Ascending aorta (tissue), 2 donors: ENCODE data around the gene SCYL1. TPM values are rescaled to one million over a fixed set of nuclear protein-coding genes. Genes with fewer than 3 reads are reported as not detected.

ENCODE experiments used
- DNase-seq, 2 donors: peaks; one replicate each; pipeline ENCODE4 v3.0.0-alpha.2; 2019; ENCODE audit warnings: low spot score in 2 of 2
- H3K27ac ChIP-seq, 2 donors: fragments of 200-600 bp; sonication (generic); one replicate each; pipeline ENCODE4 v1.5.1; 2016 to 2017; ENCODE audit warnings: mild to moderate bottlenecking in 1 of 2
- H3K27me3 ChIP-seq: fragments of 200-600 bp; sonication (generic); one replicate; pipeline ENCODE4 v1.5.1; 2017
- H3K36me3 ChIP-seq, 2 donors: fragments of 200-600 bp; sonication (generic); one replicate each; pipeline ENCODE4 v1.5.1; 2016
- H3K4me1 ChIP-seq, 2 donors: fragments of 200-600 bp; sonication (generic); one replicate each; pipeline ENCODE4 v1.5.1; 2016 to 2017; ENCODE audit warnings: mild to moderate bottlenecking in 1 of 2
- H3K4me3 ChIP-seq, 2 donors: fragments of 200-600 bp; sonication (generic); one replicate each; pipeline ENCODE4 v1.5.1; 2016 to 2017; ENCODE audit warnings: mild to moderate bottlenecking in 1 of 2
- H3K9me3 ChIP-seq, 2 donors: fragments of 200-600 bp; sonication (generic); one replicate each; pipeline ENCODE4 v1.5.1; 2016
- intact Hi-C: fragments of 100-400 bp; cut with DNase I; formaldehyde crosslinking; loops from one replicate; pipeline ENCODE4 v1.15.1; 2023
- total RNA-seq: library from RNA; depleted of rRNA; stranded (reverse); fragments of >200 nt; gene quantifications from one replicate; pipeline ENCODE4 v1.1.0, GENCODE V29; 2016
- TF ChIP-seq, protein P1 (sequence below), 3 experiments: fragments of 200-600 bp in 2 of 3; fragments of 450-650 bp in 1 of 3; sonication (generic) in 2 of 3; IDR thresholded peaks; one replicate each; pipeline ENCODE4 v1.5.1; 2016 to 2019; ENCODE audit warnings: antibody characterized with exemption in 3 of 3, mild to moderate bottlenecking in 1 of 3, moderate library complexity in 1 of 3

SCYL1 gene
- total RNA-seq, 1 donor from 2014 or later = 220 TPM

DNA sequence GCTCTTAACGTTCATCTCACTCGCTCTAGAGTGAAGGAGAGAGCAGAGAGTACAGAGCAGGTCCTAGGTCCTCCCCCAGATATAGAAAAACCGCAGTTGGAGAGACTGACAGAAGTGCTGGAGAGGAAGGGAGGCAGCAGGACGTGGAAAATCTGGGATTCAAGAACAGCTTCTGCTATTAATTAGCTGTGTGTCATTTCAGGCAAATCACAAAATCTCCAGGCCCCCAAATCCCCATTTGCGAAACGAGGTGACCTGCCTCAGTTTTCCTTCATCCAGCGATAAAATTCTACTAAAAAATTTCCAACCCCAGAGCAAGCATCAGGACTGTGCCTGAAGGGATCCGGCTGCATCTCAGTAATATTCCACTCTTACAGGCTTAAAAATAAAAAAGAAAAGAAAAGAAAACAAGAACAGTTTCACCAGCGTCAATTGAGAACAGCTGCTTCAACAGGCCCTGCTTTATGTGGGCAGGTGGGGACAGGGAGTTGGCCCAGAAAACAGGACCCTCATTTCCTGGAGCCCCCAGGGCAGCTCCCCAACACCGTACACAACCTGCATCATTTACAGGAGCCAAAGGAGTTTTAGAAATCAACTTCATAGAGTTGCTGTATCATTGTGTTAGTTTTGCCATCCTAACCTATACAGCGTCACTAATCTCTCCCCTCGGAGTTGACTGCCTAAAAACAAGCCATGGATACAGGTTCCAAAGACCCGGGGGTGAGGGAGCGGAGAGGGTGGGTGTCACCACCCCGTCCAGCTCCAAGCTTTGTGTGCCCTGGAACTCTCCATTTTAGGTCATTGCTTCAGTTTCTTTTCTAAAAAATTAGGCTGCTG, 28.4 kb upstream of the SCYL1 start:
- intact Hi-C loops = no loop called here
- Histone ChIP-seq H3K9me3 (no peaks in the 10 kb centered on the region), H3K27ac (peak overlapping the region; percentile 92 to 99), H3K27me3 (no peaks in the 10 kb centered on the region), H3K4me3 (peak overlapping the region; percentile 47 to 57), H3K4me1 (peaks cover 32 to 51% of the 10 kb centered on the region in 2 donors), H3K36me3 (peaks cover 7 to 15% of the 10 kb centered on the region in 2 donors)
- no peak for DNase-seq
- TF ChIP-seq, protein P1, sequence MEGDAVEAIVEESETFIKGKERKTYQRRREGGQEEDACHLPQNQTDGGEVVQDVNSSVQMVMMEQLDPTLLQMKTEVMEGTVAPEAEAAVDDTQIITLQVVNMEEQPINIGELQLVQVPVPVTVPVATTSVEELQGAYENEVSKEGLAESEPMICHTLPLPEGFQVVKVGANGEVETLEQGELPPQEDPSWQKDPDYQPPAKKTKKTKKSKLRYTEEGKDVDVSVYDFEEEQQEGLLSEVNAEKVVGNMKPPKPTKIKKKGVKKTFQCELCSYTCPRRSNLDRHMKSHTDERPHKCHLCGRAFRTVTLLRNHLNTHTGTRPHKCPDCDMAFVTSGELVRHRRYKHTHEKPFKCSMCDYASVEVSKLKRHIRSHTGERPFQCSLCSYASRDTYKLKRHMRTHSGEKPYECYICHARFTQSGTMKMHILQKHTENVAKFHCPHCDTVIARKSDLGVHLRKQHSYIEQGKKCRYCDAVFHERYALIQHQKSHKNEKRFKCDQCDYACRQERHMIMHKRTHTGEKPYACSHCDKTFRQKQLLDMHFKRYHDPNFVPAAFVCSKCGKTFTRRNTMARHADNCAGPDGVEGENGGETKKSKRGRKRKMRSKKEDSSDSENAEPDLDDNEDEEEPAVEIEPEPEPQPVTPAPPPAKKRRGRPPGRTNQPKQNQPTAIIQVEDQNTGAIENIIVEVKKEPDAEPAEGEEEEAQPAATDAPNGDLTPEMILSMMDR (IDR thresholded peaks at IDR 0.05) = no peak

DNA sequence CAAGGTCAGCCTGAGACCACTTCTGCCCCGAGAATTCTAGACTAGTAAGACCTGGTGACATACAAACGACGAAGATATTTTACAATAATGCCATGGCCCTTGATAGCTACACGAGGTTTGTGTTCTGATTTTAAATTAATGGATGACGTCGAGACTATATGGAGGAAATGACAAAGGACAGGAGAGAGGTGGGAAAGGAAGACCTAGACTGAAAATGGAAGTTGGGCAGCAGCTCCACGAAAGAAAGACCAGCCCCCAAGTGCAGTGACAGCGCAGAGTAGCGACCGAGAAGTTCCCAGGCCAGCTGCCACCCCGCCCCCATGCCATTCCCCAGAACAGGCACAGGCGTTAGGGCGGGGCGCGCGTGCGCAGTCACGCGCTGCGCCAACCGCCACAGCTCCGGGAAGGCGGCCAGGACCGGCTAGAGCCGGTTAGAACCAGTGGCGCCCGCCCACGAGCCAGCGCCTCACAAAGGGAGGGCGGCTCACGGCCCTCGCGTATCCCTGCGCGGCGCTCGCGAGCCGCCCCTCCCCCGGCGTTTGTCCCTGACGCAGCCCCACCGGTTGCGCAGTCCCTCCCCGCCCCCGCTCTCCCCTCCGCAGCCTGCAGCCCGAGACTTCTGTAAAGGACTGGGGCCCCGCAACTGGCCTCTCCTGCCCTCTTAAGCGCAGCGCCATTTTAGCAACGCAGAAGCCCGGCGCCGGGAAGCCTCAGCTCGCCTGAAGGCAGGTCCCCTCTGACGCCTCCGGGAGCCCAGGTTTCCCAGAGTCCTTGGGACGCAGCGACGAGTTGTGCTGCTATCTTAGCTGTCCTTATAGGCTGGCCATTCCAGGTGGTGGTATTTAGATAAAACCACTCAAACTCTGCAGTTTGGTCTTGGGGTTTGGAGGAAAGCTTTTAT, 27.5 kb upstream of the SCYL1 start:
- peak overlapping the region; percentile 62 to 67 for H3K4me3 ChIP-seq
- H3K27ac ChIP-seq = peak overlapping the region; percentile 95 to 99
- no peaks in the 10 kb centered on the region for H3K9me3 ChIP-seq
- H3K4me1 ChIP-seq = peaks cover 29 to 44% of the 10 kb centered on the region in 2 donors
- no peaks in the 10 kb centered on the region for H3K27me3 ChIP-seq
- DNase-seq = peak; percentile 94 to 99
- TF ChIP-seq, protein P1 (IDR thresholded peaks at IDR 0.05) = no peak
- intact Hi-C loops = loop anchor here (2.0 kb wide), 1 partner anchor 75 kb away; the partner anchor contains the start of gene NEAT1
- peaks cover 16 to 24% of the 10 kb centered on the region in 2 donors for H3K36me3 ChIP-seq

DNA sequence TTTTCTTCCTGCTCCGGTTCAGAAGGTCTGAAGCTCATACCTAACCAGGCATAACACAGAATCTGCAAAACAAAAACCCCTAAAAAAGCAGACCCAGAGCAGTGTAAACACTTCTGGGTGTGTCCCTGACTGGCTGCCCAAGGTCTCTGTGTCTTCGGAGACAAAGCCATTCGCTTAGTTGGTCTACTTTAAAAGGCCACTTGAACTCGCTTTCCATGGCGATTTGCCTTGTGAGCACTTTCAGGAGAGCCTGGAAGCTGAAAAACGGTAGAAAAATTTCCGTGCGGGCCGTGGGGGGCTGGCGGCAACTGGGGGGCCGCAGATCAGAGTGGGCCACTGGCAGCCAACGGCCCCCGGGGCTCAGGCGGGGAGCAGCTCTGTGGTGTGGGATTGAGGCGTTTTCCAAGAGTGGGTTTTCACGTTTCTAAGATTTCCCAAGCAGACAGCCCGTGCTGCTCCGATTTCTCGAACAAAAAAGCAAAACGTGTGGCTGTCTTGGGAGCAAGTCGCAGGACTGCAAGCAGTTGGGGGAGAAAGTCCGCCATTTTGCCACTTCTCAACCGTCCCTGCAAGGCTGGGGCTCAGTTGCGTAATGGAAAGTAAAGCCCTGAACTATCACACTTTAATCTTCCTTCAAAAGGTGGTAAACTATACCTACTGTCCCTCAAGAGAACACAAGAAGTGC, 26.7 kb upstream of the SCYL1 start:
- Histone ChIP-seq H3K36me3 (peaks cover 24 to 32% of the 10 kb centered on the region in 2 donors), H3K9me3 (no peaks in the 10 kb centered on the region), H3K4me1 (peaks cover 26 to 36% of the 10 kb centered on the region in 2 donors), H3K27ac (peak overlapping the region; percentile 95 to 99), H3K4me3 (peak overlapping the region; percentile 62 to 67), H3K27me3 (no peaks in the 10 kb centered on the region)
- intact Hi-C loops = loop anchor here (2.0 kb wide), 1 partner anchor 75 kb away; the partner anchor contains the start of gene NEAT1
- peak in 1 of 2 donors; percentile 77 for DNase-seq
- TF ChIP-seq, protein P1 (IDR thresholded peaks at IDR 0.05) = no peak

DNA sequence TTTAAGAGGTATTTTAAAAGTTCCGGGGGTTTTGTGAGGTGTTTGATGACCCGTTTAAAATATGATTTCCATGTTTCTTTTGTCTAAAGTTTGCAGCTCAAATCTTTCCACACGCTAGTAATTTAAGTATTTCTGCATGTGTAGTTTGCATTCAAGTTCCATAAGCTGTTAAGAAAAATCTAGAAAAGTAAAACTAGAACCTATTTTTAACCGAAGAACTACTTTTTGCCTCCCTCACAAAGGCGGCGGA, 26.2 kb upstream of the SCYL1 start:
- H3K4me3 ChIP-seq = peak overlapping the region; percentile 62 to 67
- H3K27ac ChIP-seq = peak overlapping the region; percentile 95 to 99
- peaks cover 29 to 37% of the 10 kb centered on the region in 2 donors for H3K36me3 ChIP-seq
- H3K9me3 ChIP-seq = no peaks in the 10 kb centered on the region
- TF ChIP-seq, protein P1 (IDR thresholded peaks at IDR 0.05) = no peak
- DNase-seq = no peak
- peaks cover 21 to 31% of the 10 kb centered on the region in 2 donors for H3K4me1 ChIP-seq
- intact Hi-C loops = loop anchor here (2.0 kb wide), 1 partner anchor 76 kb away; the partner anchor contains the start of gene NEAT1
- H3K27me3 ChIP-seq = no peaks in the 10 kb centered on the region
